ENCODE results near the gene CCDC192. TPM values are rescaled to one million over a fixed set of nuclear protein-coding genes. Genes with fewer than 3 reads are reported as not detected.

The CCDC192 gene
- total and polyA plus RNA-seq, 2 of the 4 experiments (the other 2 are of a cell fraction): not detected

DNA sequence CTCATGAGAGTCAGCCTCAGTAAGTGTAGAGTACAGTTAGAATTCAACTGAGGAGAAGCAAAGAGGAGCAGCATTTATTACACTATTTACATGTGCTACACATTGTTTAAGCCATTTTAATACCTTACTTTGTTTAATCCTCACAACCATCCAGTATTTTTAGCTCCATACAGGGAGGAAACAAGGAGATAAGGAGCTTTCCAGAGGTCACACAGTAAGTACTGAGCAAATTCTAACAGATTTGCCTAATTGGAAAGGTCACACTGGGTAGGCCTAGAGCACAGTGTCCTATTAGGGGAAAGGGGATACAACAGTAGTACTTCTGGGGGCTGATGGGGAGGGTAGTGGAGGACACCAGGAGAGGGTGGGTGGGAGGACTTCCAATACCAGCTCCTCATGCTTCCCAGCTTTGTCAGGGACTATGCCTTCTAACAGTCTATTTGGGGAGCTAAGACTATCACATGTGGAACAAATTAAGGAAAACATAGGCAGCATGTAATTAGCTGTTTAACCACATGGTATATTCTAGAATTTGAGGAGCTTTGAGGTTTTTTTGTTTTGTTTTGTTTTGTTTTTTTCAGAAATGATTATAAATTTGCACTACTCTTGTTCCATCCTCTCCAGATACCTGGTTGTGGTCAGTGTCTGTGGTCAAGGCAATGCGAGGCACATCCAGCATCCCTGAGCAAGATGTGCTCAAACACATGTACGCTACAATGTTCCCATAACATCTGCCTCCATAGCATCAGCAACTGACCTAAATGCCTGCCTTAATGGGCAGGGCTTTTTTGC is 284.4 kb downstream of the CCDC192 start:
- Histone ChIP-seq H4K5ac (ENCODE audit: low read depth, low read length) (peak overlapping the region; percentile 22), H3K18ac (ENCODE audit: low read depth, low read length) (peak overlapping the region; percentile 38; the same call in 1 of the 2 replicates), H4K91ac (ENCODE audit: insufficient read depth, low read depth, low read length) (peak overlapping the region; percentile 59), H2BK5ac (ENCODE audit: low read depth, low read length, poor library complexity, severe bottlenecking) (peak overlapping the region; percentile 57), H3K9ac (ENCODE audit: low read depth, low read length) (no peak overlapping the region), H3K27ac (ENCODE audit: insufficient read depth, low read length) (peak overlapping the region; percentile 35; the same call in 1 of the 2 replicates), H3K4me1 (ENCODE audit: control insufficient read depth, insufficient read depth, low read length) (peaks cover 5% of the 10 kb centered on the region), H3K9me1 (ENCODE audit: insufficient read depth, low read length) (peaks cover 7% of the 10 kb centered on the region), H3K14ac (replicated peaks; ENCODE audit: low read depth, low read length) (peak overlapping the region; percentile 65), H3K36me3 (ENCODE audit: control insufficient read depth, insufficient read depth, low read length) (no peaks in the 10 kb centered on the region), H4K20me1 (ENCODE audit: insufficient read depth, low read length) (no peaks in the 10 kb centered on the region), H3K4me2 (ENCODE audit: low read depth, low read length) (peak overlapping the region; percentile 63), H2BK15ac (ENCODE audit: low read depth, low read length) (peak overlapping the region; percentile 26; the same call in 1 of the 3 replicates), H4K8ac (ENCODE audit: low read depth in 2 of 2, low read length in 2 of 2) (peak overlapping the region in 1 of 2 experiments; percentile 27; a peak in 2 of 4 replicates), H3K4ac (ENCODE audit: low read depth, low read length) (peak overlapping the region; percentile 72), H3K9me3 (ENCODE audit: control insufficient read depth, insufficient read depth, low read length) (no peaks in the 10 kb centered on the region), H3K56ac (ENCODE audit: extremely low read depth, insufficient read depth, low read length) (no peak overlapping the region), H3K4me3 (ENCODE audit: insufficient read depth, low read depth, low read length) (no peak overlapping the region), H2AFZ (replicated peaks; ENCODE audit: low read length, poor library complexity) (peak overlapping the region; percentile 53), H2AK9ac (replicated peaks; ENCODE audit: low read depth, low read length, poor library complexity) (no peak overlapping the region), H3K23ac (ENCODE audit: low read depth, low read length) (0 out of 2 replicates have a peak overlapping the region, but pooled peaks have one; percentile 13), H3K79me1 (ENCODE audit: low read depth in 1 of 2, low read length in 2 of 2) (no peaks in the 10 kb centered on the region; a peak in 1 of 4 replicates), H2BK120ac (ENCODE audit: low read depth, low read length) (peak overlapping the region; percentile 59), H3K27me3 (ENCODE audit: control insufficient read depth, insufficient read depth, low read length) (no peaks in the 10 kb centered on the region), H2BK20ac (ENCODE audit: low read depth, low read length) (peak overlapping the region; percentile 9), H2AK5ac (ENCODE audit: low read depth, low read length) (peak overlapping the region; percentile 78)
- WGBS, 2 experiments (ENCODE audit: extremely low coverage in 2 of 2, insufficient read length in 1 of 2): no CpG with 5 or more reads among the region's 2 CpGs
- dilution Hi-C loops (cut with HindIII; ENCODE audit: low sequenced_read_pairs, unreplicated experiment) (no loop called here), intact Hi-C loops (cut with micrococcal nuclease) (no loop called here), in situ Hi-C loops (cut with MboI; ENCODE audit: low sequenced_read_pairs) (no loop called here)
- DNase-seq (peak; percentile 3), ATAC-seq (ENCODE audit: low read depth) (peak; percentile 37)
- ChIA-PET POLR2A (ENCODE audit: unreplicated experiment) (no interaction called here), CTCF (interaction anchor here (0.7 to 0.9 kb wide), 2 partner anchors 14 to 94 kb away, joined by 3 read pairs; no protein-coding TSS in a partner anchor)
- no TSS peak for BruUV-seq (replicated peaks)
- no peak for TF ChIP-seq CHD1 (IDR thresholded peaks at IDR 0.05; ENCODE audit: low read depth, low read length)
- no peak for TF ChIP-seq MXI1 (IDR thresholded peaks at IDR 0.05; ENCODE audit: borderline replicate concordance, low read depth, low read length)
- no peak for TF ChIP-seq POLR2A (IDR thresholded peaks at IDR 0.05; ENCODE audit: low read depth, low read length)

Measured in IMR-90 (cell line).